MM.1S (cell line): ENCODE measurements around the gene GCAT.

ENCODE experiments used
- DNase-seq: peaks from one replicate; pipeline ENCODE4 v3.0.0-alpha.2; 2015
- H2AFZ ChIP-seq: fragments of 300-600 bp; sonication (generic); 2 replicates; pipeline ENCODE4 v1.6.0; 2016; ENCODE audit warnings: antibody characterized with exemption, low read length
- H3F3A ChIP-seq: fragments of 300-600 bp; sonication (generic); 2 replicates; pipeline ENCODE4 v1.6.1; 2016; ENCODE audit warnings: mild to moderate bottlenecking, antibody characterized with exemption, low read length, moderate library complexity, mixed read lengths; ENCODE audit not compliant: insufficient read depth
- H3K27ac ChIP-seq: fragments of 300-600 bp; sonication (generic); 2 replicates; pipeline ENCODE4 v1.5.1; 2016; ENCODE audit warnings: mild to moderate bottlenecking, low read length
- H3K27me3 ChIP-seq: fragments of 300-600 bp; sonication (generic); replicated peaks from 2 replicates; pipeline ENCODE4 v1.6.0; 2016; ENCODE audit warnings: low read length; ENCODE audit not compliant: insufficient read depth
- H3K36me3 ChIP-seq: fragments of 300-600 bp; sonication (generic); replicated peaks from 2 replicates; pipeline ENCODE4 v1.6.1; 2016; ENCODE audit warnings: mild to moderate bottlenecking, low read length, mixed read lengths; ENCODE audit not compliant: insufficient read depth
- H3K4me1 ChIP-seq: fragments of 300-600 bp; sonication (generic); 2 replicates; pipeline ENCODE4 v1.6.1; 2016; ENCODE audit warnings: low read length, mixed read lengths
- H3K4me2 ChIP-seq: fragments of 300-600 bp; sonication (generic); 2 replicates; pipeline ENCODE4 v1.6.0; 2016; ENCODE audit warnings: low read depth, low read length
- H3K4me3 ChIP-seq: fragments of 300-600 bp; sonication (generic); 2 replicates; pipeline ENCODE4 v1.5.1; 2016; ENCODE audit warnings: low read length, mixed read lengths
- H3K79me2 ChIP-seq: fragments of 300-600 bp; sonication (generic); 2 replicates; pipeline ENCODE4 v1.6.1; 2016; ENCODE audit warnings: mixed run types, low read length, mixed read lengths
- H3K9ac ChIP-seq: fragments of 300-600 bp; sonication (generic); 2 replicates; pipeline ENCODE4 v1.6.1; 2016; ENCODE audit warnings: low read length, mixed read lengths
- H3K9me2 ChIP-seq: fragments of 300-600 bp; sonication (generic); replicated peaks from 2 replicates; pipeline ENCODE4 v1.6.1; 2016; ENCODE audit warnings: mild to moderate bottlenecking, low read length, mixed read lengths; ENCODE audit not compliant: insufficient read depth
- H3K9me3 ChIP-seq: fragments of 300-600 bp; sonication (generic); replicated peaks from 2 replicates; pipeline ENCODE4 v1.6.1; 2016; ENCODE audit warnings: mild to moderate bottlenecking, low read length, mixed read lengths; ENCODE audit not compliant: insufficient read depth
- H4K20me1 ChIP-seq: fragments of 300-600 bp; sonication (generic); 2 replicates; pipeline ENCODE4 v1.6.1; 2016; ENCODE audit warnings: mild to moderate bottlenecking, low read length, moderate library complexity, mixed read lengths; ENCODE audit not compliant: insufficient read depth
- CTCF ChIP-seq: fragments of 300-600 bp; sonication (generic); IDR thresholded peaks from 2 replicates; pipeline ENCODE4 v1.5.1; 2016; ENCODE audit warnings: antibody characterized with exemption, low read length, mixed read lengths
- EZH2 ChIP-seq: fragments of 300-600 bp; sonication (generic); optimal IDR thresholded peaks from 2 replicates; pipeline ENCODE3; 2017; ENCODE audit warnings: low read depth, mild to moderate bottlenecking, antibody characterized with exemption, low read length, mixed read lengths
- EZH2phosphoT487 ChIP-seq: fragments of 300-600 bp; sonication (generic); IDR thresholded peaks from 2 replicates; pipeline ENCODE4 v1.6.1; 2018; ENCODE audit warnings: antibody characterized with exemption, low read length

GCAT gene

GRCh38 chr22:37763652-37764051 is 44.1 kb upstream of the GCAT start:
- Histone ChIP-seq H3K4me1 (no peaks in the 10 kb centered on the region), H3K79me2 (no peaks in the 10 kb centered on the region), H2AFZ (no peak overlapping the region), H3K4me3 (no peak overlapping the region), H3K27ac (no peak overlapping the region), H3K27me3 (no peaks in the 10 kb centered on the region), H3K9ac (no peak overlapping the region), H3K9me2 (no peaks in the 10 kb centered on the region), H3K9me3 (no peaks in the 10 kb centered on the region), H3K4me2 (no peak overlapping the region), H3F3A (no peaks in the 10 kb centered on the region), H4K20me1 (no peaks in the 10 kb centered on the region), H3K36me3 (no peaks in the 10 kb centered on the region)
- no peak for DNase-seq
- TF ChIP-seq CTCF (no peak), EZH2 (no peak), EZH2phosphoT487 (no peak)

- TF ChIP-seq CTCF (no peak), EZH2phosphoT487 (no peak), EZH2 (no peak)
- no peak for DNase-seq
- no peaks in the 10 kb centered on the region for H3F3A ChIP-seq
These were observed 43.1 kb upstream of the GCAT start for GRCh38 chr22:37764622-37765021.

GRCh38 chr22:37765498-37765897 is 42.2 kb upstream of the GCAT start:
- Histone ChIP-seq H3K27ac (no peak overlapping the region), H3F3A (no peaks in the 10 kb centered on the region), H3K4me1 (no peaks in the 10 kb centered on the region), H3K4me2 (no peak overlapping the region), H3K9ac (no peak overlapping the region), H2AFZ (no peak overlapping the region), H4K20me1 (no peaks in the 10 kb centered on the region), H3K9me3 (no peaks in the 10 kb centered on the region), H3K4me3 (no peak overlapping the region), H3K36me3 (no peaks in the 10 kb centered on the region), H3K27me3 (no peaks in the 10 kb centered on the region), H3K79me2 (no peaks in the 10 kb centered on the region), H3K9me2 (no peaks in the 10 kb centered on the region)
- TF ChIP-seq EZH2 (no peak), CTCF (no peak), EZH2phosphoT487 (no peak)
- no peak for DNase-seq

More at GRCh38 chr22:37764622-37765021, 43.1 kb upstream of the GCAT start:
- H3K27me3 ChIP-seq: no peaks in the 10 kb centered on the region
- H3K27ac ChIP-seq: no peak overlapping the region
- no peaks in the 10 kb centered on the region for H3K9me3 ChIP-seq
- no peaks in the 10 kb centered on the region for H3K79me2 ChIP-seq
- H2AFZ ChIP-seq: no peak overlapping the region
- H3K9ac ChIP-seq: no peak overlapping the region
- no peaks in the 10 kb centered on the region for H3K36me3 ChIP-seq
- H3K9me2 ChIP-seq: no peaks in the 10 kb centered on the region
- no peak overlapping the region for H3K4me3 ChIP-seq
- no peak overlapping the region for H3K4me2 ChIP-seq
- H4K20me1 ChIP-seq: no peaks in the 10 kb centered on the region
- H3K4me1 ChIP-seq: no peaks in the 10 kb centered on the region
